ENCODE data around the gene NEK6. TPM values are rescaled to one million over a fixed set of nuclear protein-coding genes. Genes with fewer than 3 reads are reported as not detected.

The NEK6 gene
- total and polyA plus RNA-seq, 2 experiments from 2014 or later: 14.3 to 27.0 TPM

- H3K4me1 ChIP-seq (ENCODE audit: low read depth): peaks cover 24% of the 10 kb centered on the region
- no peak for TF ChIP-seq CTCF (IDR thresholded peaks at IDR 0.05; ENCODE audit: low read depth, low read length)
These were observed 118.0 kb downstream of the NEK6 start for GRCh38 chr9:124375726-124376125.

GRCh38 chr9:124376329-124376728, 118.6 kb downstream of the NEK6 start:
- Histone ChIP-seq H3K4me1 (ENCODE audit: low read depth) (peaks cover 19% of the 10 kb centered on the region), H3K27ac (no peak overlapping the region), H3K9me3 (ENCODE audit: low read depth) (no peaks in the 10 kb centered on the region), H3K27me3 (no peaks in the 10 kb centered on the region), H3K36me3 (no peaks in the 10 kb centered on the region), H3K4me3 (no peak overlapping the region)
- DNase-seq (ENCODE audit: low read depth in 1 of 2, low spot score in 1 of 2): no peak
- TF ChIP-seq CTCF (IDR thresholded peaks at IDR 0.05; ENCODE audit: low read depth, low read length): no peak

More at GRCh38 chr9:124375726-124376125, 118.0 kb downstream of the NEK6 start:
- DNase-seq (ENCODE audit: low read depth in 1 of 2, low spot score in 1 of 2): no peak
- no peaks in the 10 kb centered on the region for H3K9me3 ChIP-seq (ENCODE audit: low read depth)
- no peak overlapping the region for H3K4me3 ChIP-seq
- no peaks in the 10 kb centered on the region for H3K27me3 ChIP-seq
- H3K36me3 ChIP-seq: no peaks in the 10 kb centered on the region
- H3K27ac ChIP-seq: no peak overlapping the region

- Histone ChIP-seq H3K27me3 (no peaks in the 10 kb centered on the region), H3K36me3 (no peaks in the 10 kb centered on the region), H3K9me3 (ENCODE audit: low read depth) (no peaks in the 10 kb centered on the region), H3K4me3 (no peak overlapping the region), H3K27ac (no peak overlapping the region), H3K4me1 (ENCODE audit: low read depth) (peaks cover 10% of the 10 kb centered on the region)
- no peak for DNase-seq (ENCODE audit: low read depth in 1 of 2, low spot score in 1 of 2)
- TF ChIP-seq CTCF (IDR thresholded peaks at IDR 0.05; ENCODE audit: low read depth, low read length): no peak
These were observed 120.0 kb downstream of the NEK6 start for GRCh38 chr9:124377551-124378406.

- Histone ChIP-seq H3K4me1 (ENCODE audit: low read depth) (peaks cover 26% of the 10 kb centered on the region), H3K27ac (no peak overlapping the region), H3K36me3 (no peaks in the 10 kb centered on the region), H3K4me3 (no peak overlapping the region), H3K27me3 (no peaks in the 10 kb centered on the region), H3K9me3 (ENCODE audit: low read depth) (no peaks in the 10 kb centered on the region)
- peak in 1 of 2 donors; percentile 68 for DNase-seq (ENCODE audit: low read depth in 1 of 2, low spot score in 1 of 2)
- no peak for TF ChIP-seq CTCF (IDR thresholded peaks at IDR 0.05; ENCODE audit: low read depth, low read length)
These were observed 123.6 kb downstream of the NEK6 start for GRCh38 chr9:124381170-124381945.

- Histone ChIP-seq H3K4me1 (ENCODE audit: low read depth) (peaks cover 30% of the 10 kb centered on the region), H3K27me3 (no peaks in the 10 kb centered on the region), H3K9me3 (ENCODE audit: low read depth) (no peaks in the 10 kb centered on the region), H3K27ac (no peak overlapping the region), H3K36me3 (no peaks in the 10 kb centered on the region), H3K4me3 (no peak overlapping the region)
- DNase-seq (ENCODE audit: low read depth in 1 of 2, low spot score in 1 of 2): no peak
- no peak for TF ChIP-seq CTCF (IDR thresholded peaks at IDR 0.05; ENCODE audit: low read depth, low read length)
These were observed 126.5 kb downstream of the NEK6 start for GRCh38 chr9:124384210-124384609.
